Hematopoietic multipotent progenitor cell (in vitro differentiated cells): ENCODE data around the gene MYO1A. TPM values are rescaled to one million over a fixed set of nuclear protein-coding genes. Genes with fewer than 3 reads are reported as not detected.

Experiments
- total RNA-seq: library from RNA; depleted of rRNA; stranded (reverse); fragments of >200 nt; gene quantifications from one replicate; pipeline ENCODE4 v1.2.3, GENCODE V29; 2012

MYO1A gene
- total RNA-seq, 1 donor, result under 0.01 TPM

Other genes starting within 250 kb of the MYO1A start
- not detected for gene SDR9C7, start 115.7 kb downstream of the MYO1A start, total RNA-seq
- gene RDH16, start 92.5 kb downstream of the MYO1A start, total RNA-seq, result under 0.01 TPM
- gene ZBTB39, start 43.6 kb downstream of the MYO1A start, total RNA-seq, result 9.4 TPM
- not detected for gene TAC3, start 33.6 kb downstream of the MYO1A start, total RNA-seq
- 8.6 TPM for gene NEMP1, start 28.7 kb upstream of the MYO1A start, total RNA-seq
- gene NAB2, start 39.0 kb upstream of the MYO1A start, total RNA-seq, result 21.0 TPM
- 115 TPM for gene STAT6, start 61.2 kb upstream of the MYO1A start, total RNA-seq
- gene LRP1, start 78.4 kb upstream of the MYO1A start, total RNA-seq, result 6.2 TPM
- not detected for gene LRP1-AS, start 97.5 kb upstream of the MYO1A start, total RNA-seq
- gene NXPH4, start 166.7 kb upstream of the MYO1A start, total RNA-seq, result not detected
- gene SHMT2, start 179.6 kb upstream of the MYO1A start, total RNA-seq, result 334 TPM
- 1.1 TPM for gene STAC3, start 201.1 kb upstream of the MYO1A start, total RNA-seq